ENCODE data around the gene XXYLT1.

The XXYLT1 gene

GRCh38 chr3:195171093-195171873 lies 99.7 kb downstream of the XXYLT1 start:
- DNase-seq (ENCODE audit: low read depth in 2 of 2): no peak

- DNase-seq (ENCODE audit: low read depth in 2 of 2): no peak
Observed at GRCh38 chr3:195170496-195170895, 100.5 kb downstream of the XXYLT1 start.

- DNase-seq (ENCODE audit: low read depth in 2 of 2): no peak
Observed at GRCh38 chr3:195169011-195169649, 101.8 kb downstream of the XXYLT1 start.

GRCh38 chr3:195168009-195168762 lies 102.8 kb downstream of the XXYLT1 start:
- DNase-seq (ENCODE audit: low read depth in 2 of 2): no peak

GRCh38 chr3:195165790-195166189 lies 105.2 kb downstream of the XXYLT1 start:
- no peak for DNase-seq (ENCODE audit: low read depth in 2 of 2)

GRCh38 chr3:195165265-195165609 lies 105.7 kb downstream of the XXYLT1 start:
- DNase-seq (ENCODE audit: low read depth in 2 of 2): no peak

GRCh38 chr3:195164573-195165264 lies 106.2 kb downstream of the XXYLT1 start:
- no peak for DNase-seq (ENCODE audit: low read depth in 2 of 2)

GRCh38 chr3:195163719-195164572 lies 107.0 kb downstream of the XXYLT1 start:
- no peak for DNase-seq (ENCODE audit: low read depth in 2 of 2)

GRCh38 chr3:195162816-195163215 lies 108.1 kb downstream of the XXYLT1 start:
- no peak for DNase-seq (ENCODE audit: low read depth in 2 of 2)

- DNase-seq (ENCODE audit: low read depth in 2 of 2): no peak
Observed at GRCh38 chr3:195162033-195162669, 108.8 kb downstream of the XXYLT1 start.

GRCh38 chr3:195160908-195161434 lies 110.0 kb downstream of the XXYLT1 start:
- DNase-seq (ENCODE audit: low read depth in 2 of 2): no peak

GRCh38 chr3:195160257-195160898 lies 110.6 kb downstream of the XXYLT1 start:
- no peak for DNase-seq (ENCODE audit: low read depth in 2 of 2)

- no peak for DNase-seq (ENCODE audit: low read depth in 2 of 2)
Observed at GRCh38 chr3:195159814-195160165, 111.2 kb downstream of the XXYLT1 start.

GRCh38 chr3:195159117-195159813 lies 111.7 kb downstream of the XXYLT1 start:
- DNase-seq (ENCODE audit: low read depth in 2 of 2): no peak

- no peak for DNase-seq (ENCODE audit: low read depth in 2 of 2)
Observed at GRCh38 chr3:195156286-195156890, 114.6 kb downstream of the XXYLT1 start.

- no peak for DNase-seq (ENCODE audit: low read depth in 2 of 2)
Observed at GRCh38 chr3:195155570-195156241, 115.3 kb downstream of the XXYLT1 start.

- no peak for DNase-seq (ENCODE audit: low read depth in 2 of 2)
Observed at GRCh38 chr3:195154793-195155535, 116.0 kb downstream of the XXYLT1 start.

Data from stimulated activated CD8-positive, alpha-beta memory T cell treated with anti-CD3 and anti-CD28 coated beads, Interleukin-7, amount 100 ng/mL, for 1 hour (primary cell).